Activated CD8-positive, alpha-beta memory T cell treated with anti-CD3 and anti-CD28 coated beads, Interleukin-2, amount 50 U/mL, for 1 hour (primary cell): Measurements from ENCODE around the gene NFAM1.

ENCODE experiments used
- DNase-seq: peaks from one replicate; pipeline ENCODE4 v3.0.0-alpha.2; 2020; ENCODE audit errors: extremely low read depth

Gene NFAM1, protein sequence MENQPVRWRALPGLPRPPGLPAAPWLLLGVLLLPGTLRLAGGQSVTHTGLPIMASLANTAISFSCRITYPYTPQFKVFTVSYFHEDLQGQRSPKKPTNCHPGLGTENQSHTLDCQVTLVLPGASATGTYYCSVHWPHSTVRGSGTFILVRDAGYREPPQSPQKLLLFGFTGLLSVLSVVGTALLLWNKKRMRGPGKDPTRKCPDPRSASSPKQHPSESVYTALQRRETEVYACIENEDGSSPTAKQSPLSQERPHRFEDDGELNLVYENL

DNA sequence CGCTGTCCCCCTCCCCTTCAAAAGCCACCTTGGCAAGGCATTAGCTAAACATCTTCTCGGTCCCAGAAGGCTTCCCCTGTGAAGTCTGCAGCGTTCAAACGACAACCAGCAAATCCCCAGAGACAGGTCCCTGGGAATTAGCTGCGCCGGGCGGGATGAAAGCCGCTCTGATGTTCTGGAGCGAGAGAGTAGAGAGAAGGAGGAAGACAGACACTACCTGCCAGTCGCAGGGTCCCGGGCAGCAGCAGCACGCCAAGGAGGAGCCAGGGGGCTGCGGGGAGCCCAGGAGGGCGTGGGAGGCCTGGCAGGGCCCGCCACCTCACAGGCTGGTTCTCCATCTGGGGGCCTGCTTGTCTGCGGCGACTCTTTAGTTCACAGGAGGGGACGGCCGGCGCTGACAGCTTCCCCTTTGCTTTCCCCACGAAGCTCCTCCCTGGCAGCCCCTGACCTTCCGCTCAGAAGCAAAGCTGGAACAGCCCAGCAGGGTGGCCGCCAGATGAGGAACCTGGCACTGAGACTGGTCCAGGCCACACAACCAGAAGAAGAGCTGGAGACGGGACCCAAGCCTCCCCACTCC is at the start of gene NFAM1:
Gene NFAM1, minus strand, starts transcription at position 384 of the 577 bp plus-strand sequence. Its CDS starts 46 bp downstream, at position 338.
- no peak for DNase-seq

DNA sequence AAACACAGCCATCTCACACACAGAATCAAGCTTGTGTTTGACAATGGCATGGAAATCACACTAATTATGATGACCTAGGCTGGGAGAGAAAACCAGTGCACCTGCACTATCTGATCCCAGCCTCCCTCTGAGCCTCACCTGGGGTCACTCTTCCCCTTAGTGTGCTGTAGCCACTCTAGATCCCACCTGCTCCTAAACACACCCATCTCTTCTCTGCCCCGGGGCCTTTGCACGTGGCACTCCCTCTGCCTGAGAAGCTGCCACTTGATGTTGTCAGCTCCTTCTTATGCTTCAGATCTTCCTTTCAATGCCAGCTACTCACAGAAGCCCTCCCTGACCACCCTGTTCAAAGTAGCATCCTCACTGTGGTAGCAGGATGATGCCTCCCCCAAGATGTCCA is 42.9 kb upstream of the NFAM1 start:
- no peak for DNase-seq

DNA sequence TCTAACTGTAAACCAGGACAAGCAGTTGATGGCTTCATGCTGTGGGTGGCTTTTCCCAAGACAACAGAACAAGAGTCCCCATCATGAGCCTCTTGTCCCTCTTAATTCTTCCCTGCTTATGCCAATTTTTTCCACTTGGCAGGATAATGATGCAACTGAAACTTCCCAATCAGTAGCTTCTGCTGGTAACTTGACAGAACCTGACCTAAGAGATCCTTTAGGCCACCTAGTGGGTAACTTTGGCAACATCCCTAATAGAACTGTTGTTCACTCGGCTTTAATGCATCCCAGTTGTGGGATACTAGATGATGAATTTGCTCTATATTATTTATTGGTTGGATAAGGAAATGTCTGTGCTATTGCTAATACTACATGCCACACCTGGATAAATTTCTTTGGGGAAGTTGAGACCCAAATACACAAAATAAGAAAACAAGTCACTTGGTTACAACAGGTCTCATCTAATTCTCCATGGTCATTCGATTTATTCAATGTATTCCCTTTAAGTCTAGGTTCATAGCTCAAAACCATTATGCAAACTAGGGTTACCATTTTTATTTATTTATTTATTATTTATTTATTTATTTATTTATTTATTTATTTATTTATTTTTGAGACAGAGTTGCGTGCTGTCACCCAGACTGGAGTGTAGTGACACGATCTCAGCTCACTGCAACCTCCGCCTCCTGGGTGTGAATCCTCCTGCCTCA is 41.4 kb upstream of the NFAM1 start:
- no peak for DNase-seq

DNA sequence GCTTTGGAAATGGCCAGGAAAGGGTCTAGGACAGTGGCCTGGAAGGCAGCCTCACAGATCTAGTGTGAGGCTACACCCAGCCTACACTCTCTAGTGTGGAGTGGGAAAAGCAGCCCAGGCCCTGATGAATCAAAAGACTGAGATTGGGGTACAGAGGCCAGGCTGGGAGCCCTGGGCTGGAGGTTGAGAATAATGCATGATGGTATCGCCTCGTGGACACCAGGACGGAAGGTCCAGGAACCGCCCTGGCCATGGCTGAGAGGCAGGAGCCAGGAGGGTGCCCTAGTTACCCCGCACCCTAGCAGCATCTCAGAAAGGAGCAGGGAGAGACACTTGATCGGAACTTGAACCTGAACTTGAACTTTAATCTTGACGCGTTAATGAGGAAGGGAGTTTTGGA is 40.5 kb upstream of the NFAM1 start:
- no peak for DNase-seq

DNA sequence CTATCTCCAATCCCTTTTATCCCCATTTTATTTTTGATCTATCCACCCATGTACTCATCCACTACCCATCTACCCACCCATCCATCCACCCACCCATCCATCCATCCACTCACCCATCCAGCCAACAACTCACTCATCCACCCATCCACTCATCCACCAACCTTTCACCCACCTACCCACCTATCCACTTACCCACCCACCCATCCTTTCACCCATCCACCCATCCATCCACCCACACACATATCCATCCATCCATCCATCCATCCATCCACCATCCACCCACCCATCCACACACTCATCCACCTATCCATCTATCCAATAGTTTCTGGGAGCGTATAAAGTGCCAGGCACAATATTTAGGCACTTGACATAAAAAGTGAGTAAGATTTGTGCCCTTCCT is 39.2 kb upstream of the NFAM1 start:
- DNase-seq: no peak

DNA sequence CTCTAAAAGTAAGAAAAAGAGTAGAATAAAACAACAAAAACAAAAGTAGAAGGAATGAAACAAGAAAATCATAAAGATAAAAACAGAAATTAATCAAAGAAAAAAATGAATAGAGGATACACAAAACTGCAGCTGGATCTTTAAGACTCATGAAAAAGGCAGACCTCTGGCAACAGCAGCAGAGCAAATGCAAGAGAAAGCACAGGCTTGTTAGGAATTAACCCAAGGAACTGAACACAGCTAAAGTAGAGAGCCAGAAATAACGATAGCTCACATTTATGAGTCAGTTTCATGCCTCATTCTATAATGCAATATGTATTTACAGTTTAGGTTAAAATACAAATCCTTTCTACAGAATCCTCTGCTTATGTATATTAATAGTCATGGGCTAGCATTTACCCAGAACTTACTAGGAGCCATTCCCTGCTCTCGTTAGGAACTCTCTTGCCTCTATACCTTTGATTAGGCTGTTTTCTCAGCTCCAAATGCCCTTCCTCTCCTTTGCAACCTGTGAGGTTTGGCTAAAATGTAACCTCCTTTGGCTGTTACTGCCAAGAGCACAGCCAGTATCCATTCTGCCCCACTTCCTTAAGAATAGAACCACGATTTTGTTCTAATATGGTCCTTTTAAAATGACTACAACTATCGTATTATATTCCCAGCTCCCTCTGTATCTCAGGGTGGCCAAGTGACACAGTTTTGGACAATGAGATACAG is 38.3 kb upstream of the NFAM1 start:
- no peak for DNase-seq

DNA sequence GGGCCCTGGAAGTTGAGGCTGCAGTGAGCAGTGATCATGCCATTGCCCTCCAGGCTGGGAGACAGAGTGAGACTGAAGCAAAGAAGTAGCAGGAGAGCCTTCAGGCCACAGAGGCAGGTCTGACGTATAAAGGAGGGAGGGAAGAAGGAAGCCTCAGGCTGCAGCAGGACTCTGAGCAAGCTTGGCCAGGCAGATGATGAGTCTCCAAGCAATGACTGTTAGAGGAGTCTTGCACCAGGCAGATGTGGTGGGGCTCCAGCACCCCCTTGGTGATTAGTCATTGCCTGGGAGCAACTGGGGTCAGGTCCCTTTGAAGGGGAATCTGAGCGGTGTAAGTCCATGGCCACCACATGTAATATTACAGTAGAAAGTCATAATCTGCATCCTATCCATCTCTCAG is 36.6 kb upstream of the NFAM1 start:
- no peak for DNase-seq

DNA sequence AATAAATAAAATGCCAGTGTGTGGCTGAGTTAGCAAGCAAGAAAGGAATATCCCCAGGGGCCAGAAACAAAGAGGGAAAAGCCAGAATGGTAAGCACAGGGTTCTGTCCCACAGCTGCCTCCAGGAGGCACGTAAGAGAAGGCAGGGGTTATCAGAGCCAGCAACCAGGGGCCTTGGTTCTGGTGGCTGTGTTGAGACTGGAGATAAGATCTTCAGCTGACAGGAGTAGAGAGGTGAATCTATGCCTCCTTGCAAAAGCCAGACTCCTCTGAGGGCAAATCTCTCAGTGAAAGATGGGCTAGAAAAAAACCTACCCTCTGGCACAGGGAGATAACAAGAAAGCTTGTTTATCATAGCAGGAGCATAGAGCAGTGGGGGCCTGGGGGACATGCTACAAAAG is 29.8 kb upstream of the NFAM1 start:
- no peak for DNase-seq

DNA sequence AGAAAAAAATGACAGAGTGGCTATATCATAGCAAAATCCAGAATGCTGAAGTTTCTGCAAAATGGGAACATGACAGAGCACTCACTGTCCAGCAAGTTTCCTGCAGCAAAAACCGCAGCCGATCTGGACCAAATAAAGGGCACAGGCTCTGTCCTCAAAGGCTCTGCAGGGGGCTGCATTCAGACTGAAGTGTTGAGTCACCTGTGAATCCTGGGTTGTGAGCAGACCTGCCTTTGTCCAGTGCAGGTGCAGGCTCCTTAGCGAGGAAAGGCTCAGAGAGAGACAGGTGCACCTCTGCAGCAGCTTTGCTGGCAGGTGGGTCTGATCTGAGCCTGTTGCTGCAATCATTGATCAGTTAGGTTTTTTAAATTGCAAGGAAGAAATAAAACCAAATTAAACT is 29.3 kb upstream of the NFAM1 start:
- no peak for DNase-seq

DNA sequence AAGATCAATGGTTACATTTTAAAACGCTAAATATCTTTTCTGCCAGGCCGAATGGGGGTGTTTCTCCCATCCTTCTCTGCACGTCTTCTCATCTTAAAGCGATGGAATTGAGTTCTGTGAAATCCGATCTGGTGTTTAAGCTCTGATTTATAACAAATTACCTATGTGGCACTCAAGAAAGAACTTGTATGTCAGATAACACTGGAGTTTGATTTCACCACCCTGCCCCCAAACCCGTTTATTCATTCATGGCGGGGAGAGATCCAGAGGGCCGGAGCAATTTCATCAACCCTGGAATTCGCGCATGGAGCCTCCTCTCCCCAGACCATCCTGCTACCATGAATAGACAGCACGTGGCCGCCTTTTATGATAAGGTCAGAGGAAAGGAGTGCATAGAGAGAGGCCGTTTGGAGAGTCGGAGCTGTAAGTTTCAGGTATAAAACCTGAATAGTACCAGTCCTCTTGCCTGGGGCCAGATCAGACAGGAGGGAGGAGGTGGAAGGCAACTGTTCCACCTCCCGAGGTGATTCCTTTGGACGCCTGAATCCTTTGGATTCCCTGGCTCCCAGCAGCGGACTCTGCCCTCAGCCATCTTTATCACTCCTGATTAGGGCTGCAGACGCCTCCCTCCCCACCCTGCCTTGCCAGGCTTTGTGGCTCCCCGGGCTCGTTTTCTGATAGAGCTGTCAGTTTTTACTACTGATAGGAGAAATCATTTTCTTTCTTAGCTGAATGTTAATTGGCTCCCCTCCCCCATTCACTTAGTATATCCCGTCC is 27.3 kb upstream of the NFAM1 start:
- no peak for DNase-seq

DNA sequence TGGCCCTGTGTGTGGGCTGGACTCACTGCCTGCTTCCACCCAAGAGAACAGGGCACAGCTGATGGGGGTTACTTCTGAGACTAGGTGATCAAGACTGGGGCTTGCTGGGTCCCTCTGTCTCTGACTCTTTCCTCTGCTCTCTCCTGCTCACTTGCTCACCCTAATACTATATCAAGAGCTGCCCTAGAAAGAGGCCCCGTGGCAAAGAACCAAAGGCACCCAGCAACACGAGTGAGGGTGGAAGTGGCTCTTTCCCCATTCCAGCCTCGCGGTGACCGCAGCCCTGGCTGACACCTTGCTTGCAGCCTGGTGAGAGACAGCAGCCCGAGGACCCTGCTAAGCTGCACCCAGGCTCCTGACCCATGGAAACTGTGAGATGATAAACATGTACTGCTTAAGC is 20.7 kb upstream of the NFAM1 start:
- no peak for DNase-seq

DNA sequence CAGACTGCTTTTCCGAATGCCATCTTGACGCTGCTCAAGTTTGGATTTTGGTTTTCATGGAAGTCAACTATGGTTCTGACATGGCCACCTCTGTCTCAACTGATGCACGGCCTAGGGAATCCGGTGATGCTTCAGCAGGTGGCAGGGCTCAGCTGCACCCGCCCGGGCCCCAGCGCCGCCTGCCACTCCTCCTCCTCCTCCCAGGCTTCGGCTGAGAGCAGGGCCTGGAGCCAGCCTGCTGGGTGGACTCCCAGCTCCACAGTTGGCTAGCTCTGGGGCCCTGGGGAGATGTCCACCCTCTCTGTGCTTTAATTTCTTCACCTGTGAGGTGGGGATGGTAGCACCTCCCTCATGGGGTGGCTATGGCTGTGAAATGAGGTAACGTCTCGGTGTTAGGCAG is 20.3 kb upstream of the NFAM1 start:
- DNase-seq: no peak

DNA sequence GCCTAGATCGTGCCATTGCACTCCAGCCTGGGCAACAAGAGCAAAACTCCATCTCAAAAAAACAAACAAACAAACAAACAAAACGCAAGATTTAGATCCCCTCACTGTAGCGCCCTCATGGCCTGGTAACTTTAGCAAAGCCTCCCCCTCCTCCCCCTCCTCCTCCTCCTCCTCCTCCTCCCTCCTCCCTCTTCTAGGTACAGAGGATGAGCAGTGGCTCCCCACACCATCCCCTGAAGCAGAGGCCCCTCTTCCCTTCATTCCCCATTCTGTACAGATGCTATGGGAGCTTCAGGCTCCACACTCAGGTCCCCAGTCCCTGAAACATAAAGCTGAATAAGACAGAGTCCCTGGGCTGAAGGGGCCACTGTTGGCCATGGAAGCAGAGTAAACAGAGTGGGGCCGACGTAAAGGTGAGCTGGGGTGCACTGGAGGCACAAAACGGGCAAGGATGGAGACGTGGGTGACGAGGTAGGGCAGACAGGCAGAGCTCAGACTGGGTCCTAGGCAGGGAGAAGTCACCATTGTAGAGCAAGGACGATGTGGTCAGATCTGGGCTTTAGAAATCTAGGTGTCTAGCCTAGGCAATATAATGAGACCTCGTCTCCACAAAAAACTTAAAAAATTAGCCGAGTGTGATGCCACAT is 19.4 kb upstream of the NFAM1 start:
- DNase-seq: no peak

DNA sequence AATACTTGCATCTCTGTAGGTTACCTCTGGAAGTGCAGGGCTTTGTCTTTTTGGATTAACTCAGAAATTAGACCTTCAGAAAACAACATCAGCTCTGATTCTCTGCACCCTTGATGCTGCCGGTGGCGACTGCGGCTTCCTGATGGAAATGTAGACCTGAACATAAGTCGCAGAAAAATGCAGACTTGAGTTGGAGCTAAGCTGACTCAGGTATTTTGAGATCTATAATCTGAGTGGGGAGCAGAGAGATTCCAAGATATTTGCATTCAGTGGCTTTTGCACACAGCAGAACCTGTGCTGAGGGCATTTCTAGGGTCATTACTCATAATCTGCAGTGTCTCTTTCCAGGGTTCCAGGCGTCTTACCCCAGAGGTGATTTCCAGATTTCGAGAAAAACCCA is 18.7 kb upstream of the NFAM1 start:
- DNase-seq: no peak

DNA sequence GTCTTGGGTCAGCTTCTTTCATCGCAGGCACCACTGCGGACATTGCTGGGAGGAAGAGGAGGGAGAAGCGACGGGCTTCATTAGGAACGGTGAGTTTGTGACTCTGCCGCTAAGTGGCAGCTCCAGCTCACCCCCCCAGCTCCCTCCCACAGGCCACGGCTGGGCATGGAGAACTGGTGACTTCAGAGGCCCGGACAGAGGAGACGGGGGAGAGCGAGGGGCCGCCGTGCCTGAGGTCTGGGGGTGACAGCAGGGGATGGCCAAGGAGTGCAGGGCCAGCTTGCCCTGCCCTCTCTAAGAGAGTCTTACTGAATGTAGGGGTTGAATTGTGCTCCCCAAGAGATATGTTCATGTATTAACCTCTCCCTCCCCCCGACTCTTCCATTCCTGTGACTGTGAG is 13.9 kb upstream of the NFAM1 start:
- DNase-seq: no peak

DNA sequence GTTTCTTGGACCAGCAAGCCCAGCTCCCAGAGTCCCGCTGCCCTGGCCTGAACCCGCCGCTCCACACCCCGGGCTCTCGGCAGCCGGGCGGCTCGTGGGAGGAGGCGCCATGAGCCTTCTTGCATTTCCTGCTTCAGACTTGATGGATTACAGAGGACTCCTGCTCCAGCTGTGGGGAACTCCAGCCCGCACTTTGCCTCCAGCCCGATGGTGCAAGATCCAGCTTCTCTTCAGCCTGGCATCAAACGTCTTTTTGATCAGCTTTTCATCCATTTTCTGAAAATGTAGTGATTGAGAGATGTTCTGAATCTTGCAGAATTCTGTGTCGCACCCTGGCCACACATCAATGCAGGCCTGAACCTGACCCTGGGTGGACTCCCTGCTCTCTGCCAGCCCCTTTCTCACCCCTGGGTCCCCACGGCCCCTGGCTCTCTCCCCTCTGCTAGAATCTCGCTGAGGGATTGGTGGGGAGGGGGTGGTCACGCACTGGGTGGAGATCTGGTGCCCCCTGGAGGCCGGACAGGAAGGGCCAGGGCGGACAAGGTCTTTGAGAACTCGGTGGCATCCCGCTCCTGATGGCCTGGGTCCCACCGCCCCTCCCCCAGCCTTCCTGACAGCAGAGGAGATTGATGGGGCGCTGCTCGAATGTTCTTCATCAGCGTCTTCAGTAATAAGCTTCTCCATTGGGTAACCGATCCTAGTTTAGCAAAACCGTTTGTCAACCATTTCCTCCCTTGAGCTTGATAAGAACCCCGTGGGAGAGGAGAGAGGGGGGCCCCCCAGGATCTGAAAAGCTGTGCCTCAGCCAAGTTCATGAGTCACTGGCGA is 12.1 kb upstream of the NFAM1 start:
- DNase-seq: no peak

DNA sequence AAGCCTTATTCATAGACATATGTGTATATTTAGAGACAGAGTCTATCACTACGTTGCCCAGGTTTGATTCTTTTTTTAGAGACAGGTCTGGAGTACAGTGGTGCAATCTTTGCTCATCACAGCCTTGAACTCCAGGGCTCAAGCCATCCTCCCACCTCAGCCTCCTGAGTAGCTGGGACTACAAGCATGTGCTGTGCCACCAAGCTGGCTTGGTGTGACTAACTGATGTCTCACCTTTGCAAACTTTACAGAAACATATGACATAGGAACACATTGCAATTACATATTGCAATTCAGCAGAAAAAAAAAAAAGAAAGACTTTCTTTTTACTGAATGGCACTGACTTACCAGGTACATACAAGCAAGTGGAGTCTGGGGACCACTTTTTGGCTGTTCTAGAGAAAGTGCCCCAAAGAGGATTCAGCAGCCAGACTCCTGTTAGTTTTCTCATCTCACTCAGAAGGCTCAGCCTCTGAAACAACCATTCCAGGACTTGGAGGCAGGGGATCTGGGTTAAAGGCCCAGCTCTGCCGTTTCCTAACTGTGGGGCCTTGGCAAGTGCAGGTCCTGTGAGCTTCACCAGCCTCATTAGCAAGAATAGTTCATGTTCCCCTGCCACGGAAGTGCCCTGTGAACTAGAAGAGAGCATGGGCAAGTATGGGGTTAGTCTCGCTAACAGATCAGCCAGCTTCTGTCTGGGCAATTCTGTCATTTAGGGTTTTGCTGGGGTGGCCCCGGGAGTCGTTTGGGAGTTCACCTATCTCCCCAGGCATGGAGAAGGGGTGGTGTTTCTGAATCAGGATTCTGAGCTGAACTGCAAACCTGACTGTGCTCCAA is 11.3 kb upstream of the NFAM1 start:
- no peak for DNase-seq

DNA sequence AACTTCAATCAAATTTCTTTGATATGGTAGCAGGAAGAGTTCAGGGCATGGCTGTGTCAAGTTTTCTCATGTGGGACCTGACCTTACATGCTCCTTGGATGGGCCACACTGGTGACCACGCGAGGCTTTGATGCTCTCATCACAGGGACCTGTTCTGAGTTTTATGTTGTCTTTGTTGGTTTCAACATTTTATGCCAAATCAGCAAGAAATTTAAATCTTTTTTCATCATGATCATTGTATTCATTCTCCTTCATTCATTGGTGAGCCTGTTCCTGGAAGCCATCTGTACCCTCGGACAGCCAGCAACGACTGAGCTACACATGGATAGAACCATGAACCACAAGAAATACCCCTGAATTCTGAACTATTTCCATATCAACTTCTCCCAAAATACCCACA is 10.5 kb upstream of the NFAM1 start:
- no peak for DNase-seq

DNA sequence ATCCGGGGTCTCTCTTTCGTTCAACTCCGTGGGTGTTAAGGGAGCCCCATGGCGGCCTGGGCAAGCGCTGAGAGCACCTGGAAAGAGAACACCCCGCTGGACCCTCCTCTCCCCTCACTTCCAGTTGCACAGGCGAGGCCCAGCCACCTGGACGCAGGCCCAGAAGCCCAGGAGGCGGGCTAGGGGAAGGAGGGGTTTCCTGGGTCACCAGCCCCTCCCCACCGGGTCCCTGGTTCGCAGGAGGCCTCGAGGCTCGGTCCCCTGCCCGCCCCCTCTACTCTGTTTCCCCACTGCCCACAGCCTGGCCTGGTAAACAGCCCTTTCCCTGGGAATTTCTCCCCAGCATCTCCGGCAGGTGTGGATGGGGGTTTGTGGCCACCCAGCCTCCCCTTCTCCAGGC is 8.5 kb upstream of the NFAM1 start:
- no peak for DNase-seq
